Neuronal stem cell (in vitro differentiated cells): ENCODE data around the gene SUV39H2.

ENCODE experiments used
- DNase-seq: peaks from one replicate; pipeline ENCODE4 v3.0.0-alpha.2; 2013; ENCODE audit warnings: low spot score
- H2AFZ ChIP-seq: one replicate; pipeline ENCODE4 v1.6.1; 2013; ENCODE audit warnings: mild to moderate bottlenecking, low read length, inconsistent platforms
- H2AK5ac ChIP-seq: 2 replicates; pipeline ENCODE4 v1.6.1; 2013; ENCODE audit warnings: low read depth, mild to moderate bottlenecking, inconsistent platforms, low read length, moderate library complexity, mixed read lengths
- H2BK120ac ChIP-seq: 2 replicates; pipeline ENCODE4 v1.6.1; 2013; ENCODE audit warnings: low read depth, mild to moderate bottlenecking, inconsistent platforms, low read length, moderate library complexity, mixed read lengths
- H2BK12ac ChIP-seq: one replicate; pipeline ENCODE4 v1.6.1; 2013; ENCODE audit warnings: low read length, inconsistent platforms
- H2BK15ac ChIP-seq: 2 replicates; pipeline ENCODE4 v1.6.1; 2013; ENCODE audit warnings: mild to moderate bottlenecking, low read length, inconsistent platforms, mixed read lengths
- H2BK5ac ChIP-seq: one replicate; pipeline ENCODE4 v1.6.1; 2013; ENCODE audit warnings: inconsistent platforms, mild to moderate bottlenecking, low read length, moderate library complexity
- H3K14ac ChIP-seq: one replicate; pipeline ENCODE4 v1.6.1; 2013; ENCODE audit warnings: low read length, inconsistent platforms
- H3K18ac ChIP-seq: 2 replicates; pipeline ENCODE4 v1.6.1; 2013; ENCODE audit warnings: low read length, inconsistent platforms
- H3K23ac ChIP-seq: 2 replicates; pipeline ENCODE4 v1.6.1; 2013; ENCODE audit warnings: low read depth, mild to moderate bottlenecking, mixed read lengths, low read length, inconsistent platforms; ENCODE audit not compliant: poor library complexity
- H3K27ac ChIP-seq: replicated peaks from 3 replicates; pipeline ENCODE4 v1.5.1; 2013; ENCODE audit warnings: low read length, inconsistent platforms
- H3K27me3 ChIP-seq, 3 experiments: 2 replicates each; pipeline ENCODE4 v1.6.1; 2013; ENCODE audit warnings: low read length in 3 of 3, mild to moderate bottlenecking in 2 of 3, inconsistent platforms in 1 of 3, low read depth in 1 of 3, mixed read lengths in 1 of 3, moderate library complexity in 1 of 3; ENCODE audit not compliant: control insufficient read depth in 3 of 3, insufficient read depth in 3 of 3
- H3K36me3 ChIP-seq, 2 donors: replicated peaks in 1 of 2; 2 replicates each; pipeline ENCODE4 v1.6.1; 2013; ENCODE audit warnings: low read length in 2 of 2; ENCODE audit not compliant: control insufficient read depth in 2 of 2, insufficient read depth in 2 of 2
- H3K4ac ChIP-seq: 2 replicates; pipeline ENCODE4 v1.6.1; 2013; ENCODE audit warnings: inconsistent platforms, mild to moderate bottlenecking, low read length, moderate library complexity
- H3K4me1 ChIP-seq, 2 donors: 1 replicate in 1 of 2; 2 replicates in 1 of 2; pipeline ENCODE4 v1.6.1; 2013; ENCODE audit warnings: low read length in 2 of 2, low read depth in 1 of 2; ENCODE audit not compliant: control insufficient read depth in 2 of 2, insufficient read depth in 1 of 2
- H3K4me2 ChIP-seq: one replicate; pipeline ENCODE4 v1.6.1; 2013; ENCODE audit warnings: mild to moderate bottlenecking, low read length, inconsistent platforms; ENCODE audit not compliant: insufficient read depth, poor library complexity, severe bottlenecking
- H3K4me3 ChIP-seq, 2 donors: 2 replicates each; pipeline ENCODE4 v1.5.1; 2013; ENCODE audit warnings: low read length in 2 of 2, mild to moderate bottlenecking in 2 of 2, inconsistent platforms in 1 of 2, moderate library complexity in 1 of 2
- H3K79me1 ChIP-seq: one replicate; pipeline ENCODE4 v1.6.1; 2013; ENCODE audit warnings: low read depth, mild to moderate bottlenecking, inconsistent platforms, low read length, moderate library complexity
- H3K9ac ChIP-seq: one replicate; pipeline ENCODE4 v1.6.1; 2013; ENCODE audit warnings: mild to moderate bottlenecking, low read depth, low read length, inconsistent platforms; ENCODE audit not compliant: poor library complexity
- H3K9me3 ChIP-seq, 2 donors: replicated peaks in 1 of 2; 2 replicates each; pipeline versions ENCODE3 to v1.6.1; 2013; ENCODE audit warnings: low read length in 2 of 2, mild to moderate bottlenecking in 2 of 2, inconsistent platforms in 1 of 2, low read depth in 1 of 2, mixed read lengths in 1 of 2, moderate library complexity in 1 of 2; ENCODE audit not compliant: control insufficient read depth in 2 of 2, insufficient read depth in 1 of 2
- H4K8ac ChIP-seq: one replicate; pipeline ENCODE4 v1.6.1; 2013; ENCODE audit warnings: low read depth, mild to moderate bottlenecking, inconsistent platforms, low read length, moderate library complexity
- H4K91ac ChIP-seq: one replicate; pipeline ENCODE4 v1.6.1; 2013; ENCODE audit warnings: low read length, low read depth, mild to moderate bottlenecking, inconsistent platforms; ENCODE audit not compliant: poor library complexity
- WGBS, 2 donors: extraction: QIAGEN DNeasy Blood & Tissue Kit; methylation state at CpG; one replicate each; pipeline ENCODE4 v1.1.7; 2013; ENCODE audit warnings: missing lambda C conversion rate in 2 of 2, mixed read lengths in 1 of 2; ENCODE audit not compliant: insufficient read length in 2 of 2, insufficient replicate concordance in 1 of 2; ENCODE audit errors: extremely low coverage in 2 of 2; 5-methylcytosine and 5-hydroxymethylcytosine counted together

Gene SUV39H2

GRCh38 chr10:14879928-14880193 lies 1.2 kb downstream of the SUV39H2 start:
- Histone ChIP-seq H3K9me3 (peaks cover 0 to 7% of the 10 kb centered on the region in 2 donors), H2BK5ac (no peak overlapping the region), H3K79me1 (no peaks in the 10 kb centered on the region), H2AK5ac (no peak overlapping the region), H3K4me3 (peak overlapping the region; percentile 77 to 86), H3K4me1 (peaks cover 4 to 7% of the 10 kb centered on the region in 2 donors), H4K8ac (no peak overlapping the region), H2AFZ (no peak overlapping the region), H3K14ac (no peak overlapping the region), H3K18ac (no peak overlapping the region), H2BK15ac (no peak overlapping the region), H3K23ac (no peak overlapping the region), H3K27me3 (no peaks in the 10 kb centered on the region), H3K36me3 (peaks cover 6 to 38% of the 10 kb centered on the region in 2 donors), H4K91ac (no peak overlapping the region), H3K4me2 (peak overlapping the region; percentile 59), H2BK12ac (no peak overlapping the region), H3K27ac (no peak overlapping the region), H3K4ac (no peak overlapping the region), H2BK120ac (no peak overlapping the region), H3K9ac (no peak overlapping the region)
- DNase-seq, result no peak
- no CpG with 5 or more reads among the region's 5 CpGs for WGBS, 2 donors

- peaks cover 6 to 41% of the 10 kb centered on the region in 2 donors for H3K36me3 ChIP-seq
- no peak overlapping the region for H2BK5ac ChIP-seq
- H3K4ac ChIP-seq, result no peak overlapping the region
- H3K23ac ChIP-seq, result no peak overlapping the region
- H2BK120ac ChIP-seq, result no peak overlapping the region
- no peak overlapping the region for H3K27ac ChIP-seq
- no peak overlapping the region for H2AFZ ChIP-seq
- peak overlapping the region; percentile 59 for H3K4me2 ChIP-seq
- peaks cover 0 to 10% of the 10 kb centered on the region in 2 donors for H3K9me3 ChIP-seq
- H3K4me3 ChIP-seq, result peak overlapping the region; percentile 77 to 86
- H4K91ac ChIP-seq, result no peak overlapping the region
- no peak overlapping the region for H4K8ac ChIP-seq
- no peaks in the 10 kb centered on the region for H3K27me3 ChIP-seq
- peaks cover 4 to 7% of the 10 kb centered on the region in 2 donors for H3K4me1 ChIP-seq
- DNase-seq, result no peak
- no peaks in the 10 kb centered on the region for H3K79me1 ChIP-seq
- no peak overlapping the region for H2BK12ac ChIP-seq
- no peak overlapping the region for H3K9ac ChIP-seq
- H3K14ac ChIP-seq, result no peak overlapping the region
- no peak overlapping the region for H2BK15ac ChIP-seq
- no peak overlapping the region for H2AK5ac ChIP-seq
- WGBS, 2 donors, result no CpG with 5 or more reads among the region's 7 CpGs
- H3K18ac ChIP-seq, result no peak overlapping the region
These were observed 1.6 kb downstream of the SUV39H2 start for GRCh38 chr10:14880229-14880628.

- Histone ChIP-seq H2AK5ac (no peak overlapping the region), H4K91ac (no peak overlapping the region), H2BK12ac (no peak overlapping the region), H3K14ac (no peak overlapping the region), H3K79me1 (no peaks in the 10 kb centered on the region), H3K18ac (no peak overlapping the region), H2BK15ac (no peak overlapping the region), H3K9ac (no peak overlapping the region), H3K27me3 (no peaks in the 10 kb centered on the region), H2BK5ac (no peak overlapping the region), H2AFZ (no peak overlapping the region), H3K4ac (no peak overlapping the region), H3K4me1 (peaks cover 3 to 19% of the 10 kb centered on the region in 2 donors), H4K8ac (no peak overlapping the region), H3K4me2 (no peak overlapping the region), H3K23ac (no peak overlapping the region), H3K4me3 (no peak overlapping the region), H3K9me3 (peaks cover 0 to 23% of the 10 kb centered on the region in 2 donors), H3K36me3 (peaks cover 6 to 75% of the 10 kb centered on the region in 2 donors), H3K27ac (no peak overlapping the region), H2BK120ac (no peak overlapping the region)
- no peak for DNase-seq
- no CpG with 5 or more reads among the region's 3 CpGs for WGBS, 2 donors
These were observed 5.4 kb downstream of the SUV39H2 start for GRCh38 chr10:14884082-14884481.

GRCh38 chr10:14889318-14889717 lies 10.7 kb downstream of the SUV39H2 start:
- Histone ChIP-seq H2BK120ac (no peak overlapping the region), H3K4me1 (peaks cover 0 to 15% of the 10 kb centered on the region in 2 donors), H3K14ac (no peak overlapping the region), H2BK12ac (no peak overlapping the region), H3K9ac (no peak overlapping the region), H3K27me3 (no peaks in the 10 kb centered on the region), H3K9me3 (peaks cover 0 to 16% of the 10 kb centered on the region in 2 donors), H2AFZ (no peak overlapping the region), H3K4ac (no peak overlapping the region), H3K27ac (no peak overlapping the region), H2BK5ac (no peak overlapping the region), H2BK15ac (no peak overlapping the region), H4K91ac (no peak overlapping the region), H4K8ac (no peak overlapping the region), H3K18ac (no peak overlapping the region), H3K79me1 (no peaks in the 10 kb centered on the region), H3K23ac (no peak overlapping the region), H3K4me2 (no peak overlapping the region), H3K4me3 (no peak overlapping the region), H3K36me3 (peaks cover 0 to 67% of the 10 kb centered on the region in 2 donors), H2AK5ac (no peak overlapping the region)
- DNase-seq, result no peak
- WGBS, 2 donors, result no CpG with 5 or more reads among the region's 2 CpGs
